Measurements from ENCODE around the gene SCN2B.

DNA sequence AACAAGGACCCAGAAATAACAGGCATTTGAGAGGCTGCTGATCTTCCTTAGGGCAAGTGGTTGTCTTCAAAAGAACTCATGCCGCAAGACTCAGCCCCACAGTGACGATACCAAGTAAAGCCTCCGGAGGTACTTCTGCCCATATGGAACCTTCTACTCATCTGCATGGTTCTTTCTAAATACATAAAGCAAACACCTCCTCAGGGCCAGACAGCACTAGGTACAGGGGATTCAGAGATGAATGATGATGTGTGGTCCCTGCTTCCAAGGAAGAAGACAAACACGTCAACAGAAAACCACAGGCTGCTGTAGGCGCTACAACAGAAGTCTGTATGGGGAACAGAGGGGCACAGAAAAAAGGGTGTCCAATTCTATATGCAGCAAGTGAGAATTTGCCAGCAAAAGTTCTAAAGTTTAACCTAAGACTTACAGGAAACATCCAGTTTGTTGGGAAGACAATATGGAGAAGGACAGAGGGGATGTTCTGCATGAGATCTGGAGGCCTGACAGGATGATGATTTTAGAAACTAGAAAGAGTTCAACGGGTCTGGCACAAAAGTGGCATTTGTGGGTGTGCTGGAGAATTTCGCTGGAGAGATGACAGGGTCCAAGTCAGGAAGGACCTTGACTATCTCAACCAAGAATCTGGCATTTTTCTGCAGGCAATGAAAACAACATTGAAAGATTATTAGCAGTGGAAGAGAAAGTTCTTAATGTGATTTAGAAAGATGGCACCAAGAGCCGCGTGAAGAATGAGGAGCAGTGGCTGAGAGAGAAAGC, 24.7 kb upstream of the SCN2B start:
- TF ChIP-seq, protein P1, sequence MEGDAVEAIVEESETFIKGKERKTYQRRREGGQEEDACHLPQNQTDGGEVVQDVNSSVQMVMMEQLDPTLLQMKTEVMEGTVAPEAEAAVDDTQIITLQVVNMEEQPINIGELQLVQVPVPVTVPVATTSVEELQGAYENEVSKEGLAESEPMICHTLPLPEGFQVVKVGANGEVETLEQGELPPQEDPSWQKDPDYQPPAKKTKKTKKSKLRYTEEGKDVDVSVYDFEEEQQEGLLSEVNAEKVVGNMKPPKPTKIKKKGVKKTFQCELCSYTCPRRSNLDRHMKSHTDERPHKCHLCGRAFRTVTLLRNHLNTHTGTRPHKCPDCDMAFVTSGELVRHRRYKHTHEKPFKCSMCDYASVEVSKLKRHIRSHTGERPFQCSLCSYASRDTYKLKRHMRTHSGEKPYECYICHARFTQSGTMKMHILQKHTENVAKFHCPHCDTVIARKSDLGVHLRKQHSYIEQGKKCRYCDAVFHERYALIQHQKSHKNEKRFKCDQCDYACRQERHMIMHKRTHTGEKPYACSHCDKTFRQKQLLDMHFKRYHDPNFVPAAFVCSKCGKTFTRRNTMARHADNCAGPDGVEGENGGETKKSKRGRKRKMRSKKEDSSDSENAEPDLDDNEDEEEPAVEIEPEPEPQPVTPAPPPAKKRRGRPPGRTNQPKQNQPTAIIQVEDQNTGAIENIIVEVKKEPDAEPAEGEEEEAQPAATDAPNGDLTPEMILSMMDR (IDR thresholded peaks at IDR 0.05) = no peak
- TF ChIP-seq POLR2A (IDR thresholded peaks at IDR 0.05) = no peak

All from uterus (tissue), 2 donors.